T-helper 1 cell treated with Interleukin-12 subunit alpha and Interleukin-12 subunit beta and Interleukin-4 antibody, amounts not matched to agents 30 ng/mL and 1 ng/mL, for 36 hours (primary cell): ENCODE data around the gene EFNA5. TPM values are rescaled to one million over a fixed set of nuclear protein-coding genes. Genes with fewer than 3 reads are reported as not detected.

Source experiments
- intact Hi-C: fragments of 100-400 bp; cut with micrococcal nuclease; formaldehyde crosslinking; loops from one replicate; pipeline ENCODE4 v1.15.1; 2024
- total RNA-seq: library from RNA; stranded (reverse); gene quantifications from 2 replicates; pipeline ENCODE4 v1.2.3, GENCODE V29; 2022

Gene EFNA5
- total RNA-seq, 1 donor from 2014 or later: not detected

- intact Hi-C loops: no loop called here
Observed at GRCh38 chr5:107403228-107403953, 267.3 kb downstream of the EFNA5 start.

DNA sequence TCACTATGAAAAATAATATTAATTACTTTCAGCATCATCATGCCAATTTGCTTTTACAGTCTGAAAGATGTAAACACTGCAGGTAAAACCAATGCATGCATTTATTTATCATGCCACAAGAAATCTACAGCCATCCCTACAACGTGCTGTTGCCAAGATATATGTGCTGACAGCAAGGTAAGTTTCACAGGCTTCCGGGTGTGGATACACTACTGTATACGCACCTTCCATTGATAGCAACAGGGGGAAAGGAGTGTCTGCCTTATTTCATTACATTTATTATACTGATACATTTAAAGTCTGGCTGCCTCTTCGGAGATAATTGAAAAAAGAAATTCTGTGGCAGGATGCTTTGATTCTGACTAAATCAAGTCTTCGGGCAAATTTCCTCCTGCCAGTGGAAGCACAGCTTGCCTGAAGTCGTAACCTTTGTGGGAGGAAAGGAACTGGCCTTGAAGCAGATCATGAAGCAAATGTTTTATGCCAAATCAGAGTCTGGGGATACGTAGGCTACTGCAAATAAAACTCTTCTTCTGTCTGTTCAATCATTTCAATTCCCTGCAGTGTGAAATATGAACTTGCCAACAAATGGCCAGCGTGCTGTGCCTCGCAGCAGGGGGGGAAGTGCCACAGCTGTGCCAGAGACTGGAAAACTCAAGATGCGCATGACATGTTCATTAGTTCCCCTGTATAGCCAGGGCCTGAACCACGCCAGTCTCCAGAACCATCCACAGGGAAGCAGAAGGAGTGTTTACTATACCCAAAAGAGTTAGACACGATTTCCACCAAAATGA, 268.1 kb downstream of the EFNA5 start:
- intact Hi-C loops: no loop called here

GRCh38 chr5:107401470-107402122, 269.1 kb downstream of the EFNA5 start:
- intact Hi-C loops: no loop called here

DNA sequence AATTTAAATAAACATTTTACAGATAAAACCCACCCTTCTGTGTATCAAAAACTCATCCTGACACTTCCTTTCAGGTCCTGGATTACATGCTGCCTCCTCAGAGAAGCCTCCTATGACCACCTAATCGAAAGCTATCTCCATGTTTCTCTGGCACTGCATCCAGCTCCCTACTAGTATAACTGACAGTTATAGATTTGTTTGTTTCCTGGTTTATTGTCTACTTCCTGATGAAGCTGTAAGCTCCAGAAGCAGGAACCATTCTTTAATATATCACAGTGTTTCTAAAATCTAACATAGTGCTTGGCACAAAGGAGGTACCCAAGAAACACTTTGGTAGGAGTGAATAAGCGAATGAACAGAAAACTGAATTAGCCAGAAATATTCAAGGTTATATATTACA, 270.4 kb downstream of the EFNA5 start:
- intact Hi-C loops: no loop called here

GRCh38 chr5:107398703-107399102, 272.0 kb downstream of the EFNA5 start:
- intact Hi-C loops: no loop called here

DNA sequence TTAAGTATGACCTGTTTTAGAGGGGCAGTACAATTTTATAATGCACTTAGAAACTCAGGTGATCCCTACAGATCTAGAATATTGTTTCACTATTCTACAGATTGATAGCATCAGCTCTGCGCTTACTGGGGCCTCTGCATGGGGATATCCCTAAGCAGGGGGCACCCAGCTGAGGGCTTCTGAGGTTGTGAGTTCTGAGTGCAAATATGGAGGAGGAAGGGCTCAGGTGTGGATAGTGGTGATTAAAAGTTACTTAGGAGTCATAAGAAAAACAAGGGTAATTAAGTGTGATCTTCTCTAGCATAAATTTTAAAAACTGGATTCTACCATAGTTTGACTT, 274.4 kb downstream of the EFNA5 start:
- intact Hi-C loops: no loop called here

- intact Hi-C loops: no loop called here
Observed at GRCh38 chr5:107395632-107396350, 274.9 kb downstream of the EFNA5 start.

DNA sequence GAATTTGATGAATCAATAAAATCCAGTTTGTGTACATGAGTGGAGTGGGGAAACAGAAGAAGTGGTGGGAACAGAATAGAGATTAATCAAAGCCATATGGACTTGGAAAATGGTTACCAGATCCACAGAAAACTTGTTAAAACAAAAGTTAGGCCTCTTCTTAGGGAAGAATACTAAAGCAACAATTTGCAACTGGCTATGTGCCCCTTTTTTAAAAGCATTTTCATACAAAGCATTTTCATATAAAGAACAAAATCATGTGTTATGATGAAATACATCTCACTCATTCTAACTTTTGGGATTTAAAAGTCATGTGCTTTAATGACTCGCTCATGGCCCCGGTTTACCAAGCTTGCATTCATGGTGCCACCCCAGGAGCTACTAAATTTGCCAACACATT, 276.9 kb downstream of the EFNA5 start:
- intact Hi-C loops: no loop called here

- intact Hi-C loops: no loop called here
Observed at GRCh38 chr5:107391787-107392186, 278.9 kb downstream of the EFNA5 start.

DNA sequence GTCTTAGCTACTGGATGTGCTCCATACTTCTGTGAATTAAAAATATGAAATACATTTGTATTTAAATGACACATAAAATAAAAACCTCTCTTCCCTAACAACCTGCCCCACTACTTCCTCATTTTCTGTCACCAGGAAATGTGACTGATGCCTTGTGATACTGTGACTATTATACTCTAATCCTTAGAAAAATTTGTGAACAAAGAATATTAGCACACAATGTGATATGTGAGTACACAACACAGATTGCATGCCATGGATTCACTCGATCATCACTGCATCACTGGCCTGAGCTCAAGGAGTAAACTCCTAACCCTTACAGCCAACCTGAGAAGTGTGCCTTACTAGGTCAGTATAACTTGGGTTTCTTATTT, 281.0 kb downstream of the EFNA5 start:
- intact Hi-C loops: loop anchor here (1.0 to 10.0 kb wide), 4 partner anchors 87 to 285 kb away; partner anchors contain the start of gene EFNA5

DNA sequence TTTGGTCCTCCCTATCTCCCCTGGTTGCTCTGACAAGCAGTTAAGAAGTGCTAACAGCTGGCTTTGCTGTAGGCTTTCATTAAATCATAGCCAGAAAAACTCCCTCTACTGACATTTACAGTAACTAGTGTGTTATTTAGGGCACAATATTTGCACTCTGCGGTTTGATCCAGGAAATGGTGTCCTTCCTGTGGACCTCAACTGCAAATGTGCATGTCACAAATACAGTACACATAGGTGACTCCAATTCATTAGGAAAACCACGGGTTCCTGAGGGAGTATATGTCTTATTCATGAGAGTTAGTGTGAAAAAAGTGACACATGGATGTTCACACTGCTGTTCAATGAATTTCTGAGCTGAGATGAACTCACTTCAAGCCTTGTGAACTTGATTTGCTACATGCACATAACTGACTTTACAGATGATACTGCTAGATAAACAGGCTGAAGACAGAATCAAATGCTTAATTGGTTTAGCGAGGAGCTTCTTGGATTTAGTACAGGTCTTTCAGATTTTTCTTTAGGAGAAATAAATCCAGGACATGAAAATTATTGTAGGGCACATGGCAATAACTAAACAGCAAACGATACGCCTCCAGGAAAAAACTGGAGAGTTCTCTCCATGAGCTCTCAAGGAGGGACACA, 281.5 kb downstream of the EFNA5 start:
- intact Hi-C loops: loop anchor here (1.0 to 10.0 kb wide), 4 partner anchors 88 to 286 kb away; partner anchors contain the start of gene EFNA5

GRCh38 chr5:107388141-107388861, 282.4 kb downstream of the EFNA5 start:
- intact Hi-C loops: loop anchor here (2.0 to 10.0 kb wide), 3 partner anchors 88 to 286 kb away; partner anchors contain the start of gene EFNA5

GRCh38 chr5:107387526-107388140, 283.1 kb downstream of the EFNA5 start:
- intact Hi-C loops: loop anchor here (2.0 to 10.0 kb wide), 3 partner anchors 89 to 287 kb away; partner anchors contain the start of gene EFNA5

GRCh38 chr5:107385708-107386107, 285.0 kb downstream of the EFNA5 start:
- intact Hi-C loops: loop anchor here (5.0 to 10.0 kb wide), 2 partner anchors 123 to 289 kb away; partner anchors contain the start of gene EFNA5

GRCh38 chr5:107384256-107384655, 286.5 kb downstream of the EFNA5 start:
- intact Hi-C loops: loop anchor here (10.0 kb wide), 1 partner anchor 291 kb away; the partner anchor contains the start of gene EFNA5

GRCh38 chr5:107383414-107383813, 287.3 kb downstream of the EFNA5 start:
- intact Hi-C loops: loop anchor here (10.0 kb wide), 1 partner anchor 291 kb away; the partner anchor contains the start of gene EFNA5

DNA sequence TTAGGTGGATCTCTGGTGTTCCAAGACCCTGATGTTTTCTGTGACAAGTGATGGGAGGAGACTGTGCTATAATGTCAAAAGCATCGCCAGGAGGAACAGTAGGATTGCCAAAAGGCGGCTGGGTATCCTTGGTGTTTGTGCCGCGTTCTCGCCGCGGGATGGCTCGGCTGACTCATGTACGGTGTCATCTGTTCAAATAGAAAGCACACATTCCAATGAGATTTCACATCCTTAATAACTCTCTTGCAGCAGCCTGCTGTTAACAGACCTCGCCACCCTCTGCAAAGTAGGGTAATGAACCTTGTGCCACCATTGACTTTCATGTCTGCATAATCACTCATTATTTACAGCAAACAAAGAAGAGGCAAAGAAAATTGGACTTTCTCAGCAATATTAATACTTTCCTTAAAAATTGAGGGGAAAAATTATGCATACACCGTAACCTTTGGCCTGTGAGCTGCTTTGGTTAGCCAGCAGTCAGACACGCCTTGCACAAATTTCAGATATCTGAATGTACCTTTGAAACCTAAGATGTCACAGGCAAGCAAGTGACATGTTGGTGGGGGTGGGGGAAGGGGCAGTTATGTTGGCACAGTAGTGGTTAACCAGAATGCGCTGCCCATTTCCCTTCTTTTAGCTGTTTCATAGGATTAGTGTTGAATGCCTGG, 289.4 kb downstream of the EFNA5 start:
- intact Hi-C loops: loop anchor here (10.0 kb wide), 1 partner anchor 293 kb away; the partner anchor contains the start of gene EFNA5

DNA sequence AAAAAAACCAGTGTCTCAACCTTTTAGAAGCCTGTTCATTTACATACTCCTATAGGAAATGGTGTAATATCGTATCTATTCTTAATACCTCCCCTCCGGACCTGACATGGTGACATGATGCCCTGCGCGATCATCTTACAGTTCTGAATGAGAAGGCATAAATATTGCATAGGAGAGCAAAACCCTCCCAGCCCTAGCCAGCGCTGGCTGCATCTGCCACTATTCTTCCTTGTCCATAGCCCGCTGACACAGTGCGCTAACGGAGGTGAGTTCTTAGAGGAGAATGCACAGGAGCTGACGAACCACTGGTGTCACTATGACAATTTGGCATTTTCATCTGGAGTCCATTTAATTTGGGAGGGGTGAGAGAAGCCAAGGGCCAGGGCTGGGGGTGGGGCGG, 290.1 kb downstream of the EFNA5 start:
- intact Hi-C loops: loop anchor here (10.0 kb wide), 1 partner anchor 294 kb away; the partner anchor contains the start of gene EFNA5
